HUES64 (cell line): ENCODE data around the gene ORC2. TPM values are rescaled to one million over a fixed set of nuclear protein-coding genes. Genes with fewer than 3 reads are reported as not detected.
A peak's percentile ranks its signal among the peaks of the same experiment; 100 is the strongest.
"Not testable (repeated sequence)": the region's sequence is repeated elsewhere in the genome, so short reads cannot be mapped to it uniquely, and the experiment has no call there.

Experiments used
- H3K27ac ChIP-seq: 2 replicates; pipeline ENCODE4 v1.7.0; 2013; ENCODE audit warnings: low read depth, low read length, inconsistent platforms
- H3K27me3 ChIP-seq: 2 replicates; pipeline ENCODE4 v1.6.1; 2013; ENCODE audit warnings: mild to moderate bottlenecking, low read length; ENCODE audit not compliant: insufficient read depth
- H3K36me3 ChIP-seq: 2 replicates; pipeline ENCODE4 v1.6.1; 2013; ENCODE audit warnings: mild to moderate bottlenecking, low read length; ENCODE audit not compliant: insufficient read depth
- H3K4me1 ChIP-seq: 2 replicates; pipeline ENCODE4 v1.6.1; 2013; ENCODE audit warnings: mild to moderate bottlenecking, low read length, moderate library complexity; ENCODE audit not compliant: insufficient read depth
- H3K4me3 ChIP-seq: 2 replicates; pipeline ENCODE4 v1.5.1; 2013; ENCODE audit warnings: mild to moderate bottlenecking, low read length, moderate library complexity
- H3K9ac ChIP-seq: 2 replicates; pipeline ENCODE4 v1.6.1; 2013; ENCODE audit warnings: mild to moderate bottlenecking, low read depth, low read length
- H3K9me3 ChIP-seq: 2 replicates; pipeline ENCODE4 v1.6.1; 2013; ENCODE audit warnings: low read depth, low read length; ENCODE audit not compliant: insufficient read depth
- WGBS: fragments of 150-250, 120-280 bp; methylation state at CpG from one replicate; pipeline ENCODE4 v1.1.7; 2013; ENCODE audit warnings: missing lambda C conversion rate; 5-methylcytosine and 5-hydroxymethylcytosine counted together
- polyA plus RNA-seq, 2 experiments: library from polyadenylated mRNA; stranded (reverse); fragments of 50-300 nt; gene quantifications; one replicate each; pipeline ENCODE4 v1.2.3, GENCODE V29; 2013

ORC2 gene
- 39.3 TPM for polyA plus RNA-seq (2013, experiment 1 of 2)
- 36.8 TPM for polyA plus RNA-seq (2013, experiment 2 of 2)

DNA sequence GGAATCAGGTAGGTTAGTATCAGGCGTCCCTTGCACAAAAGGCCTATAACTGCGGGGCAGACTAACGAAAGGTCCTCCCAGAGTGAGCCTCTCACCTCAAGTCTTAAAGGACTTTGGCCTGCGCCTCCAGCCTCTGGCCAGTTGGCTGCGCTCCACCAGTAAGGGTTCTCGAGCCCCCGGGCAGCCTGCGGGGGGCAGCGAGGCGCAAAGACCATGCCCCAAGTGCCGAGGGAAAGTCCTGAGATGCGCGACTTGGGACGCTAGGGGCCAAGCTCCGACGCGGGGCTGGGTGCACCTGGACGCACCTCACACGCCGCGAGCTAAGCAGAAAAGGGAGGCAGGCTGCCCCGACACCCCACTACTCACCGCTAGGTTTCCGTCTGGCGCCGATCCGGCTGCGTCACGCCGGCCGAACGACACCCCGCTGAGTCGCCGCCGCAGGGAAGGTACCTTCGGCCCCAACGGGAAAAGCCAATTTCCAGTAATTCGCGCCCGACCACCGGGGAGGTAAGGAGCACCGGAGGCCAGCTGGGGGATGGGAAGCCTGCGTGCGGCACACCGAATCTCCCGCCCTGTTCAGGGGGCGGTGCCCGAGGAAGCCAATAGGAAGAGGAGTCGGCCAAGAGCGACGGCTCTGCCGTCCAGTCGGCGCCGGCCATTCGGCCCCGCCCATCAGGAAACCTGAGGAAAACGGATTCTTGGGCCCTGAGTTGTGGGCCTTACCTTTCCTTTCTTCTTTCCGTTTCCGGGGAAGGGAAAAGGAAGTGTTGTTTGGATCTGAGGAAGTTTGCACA lies at the start of gene ORC2:
Gene ORC2, minus strand, starts transcription at position 537 of the 794 bp plus-strand sequence. CDS start 5,537 bp downstream, outside the sequence.
- Histone ChIP-seq H3K36me3 (peaks cover 21% of the 10 kb centered on the region), H3K27ac (peak within 1 kb of the TSS; percentile 97), H3K27me3 (no peaks in the 10 kb centered on the region), H3K4me1 (peaks cover 25% of the 10 kb centered on the region), H3K9me3 (no peaks in the 10 kb centered on the region), H3K9ac (peak within 1 kb of the TSS; percentile 94), H3K4me3 (peak within 1 kb of the TSS; percentile 88)
- WGBS = under 1% methylated on average over 61 of the region's 61 CpGs

DNA sequence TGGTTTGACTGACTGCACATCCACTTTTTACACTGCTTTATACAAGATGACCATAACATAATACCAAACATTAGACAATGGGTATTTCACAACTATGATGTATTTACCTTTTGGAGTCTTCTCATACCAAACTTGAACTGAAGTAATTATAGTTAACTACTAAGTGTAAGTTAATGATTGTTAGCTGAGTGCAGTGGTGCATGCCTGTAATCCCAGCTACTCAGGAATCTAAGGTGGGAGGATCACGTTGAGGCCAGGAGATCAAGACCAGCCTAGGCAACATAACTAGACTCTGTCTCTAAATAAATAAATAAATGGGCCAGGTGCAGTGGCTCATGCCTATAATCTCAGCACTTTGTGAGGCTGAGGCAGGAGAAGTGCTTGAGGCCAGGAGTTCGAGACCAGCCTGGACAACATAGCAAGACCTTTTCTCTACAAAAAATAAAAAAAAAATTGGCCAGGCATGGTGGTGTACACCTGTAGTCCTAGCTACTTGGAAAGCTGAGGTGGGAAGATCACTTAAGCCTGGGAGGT lies 44.9 kb upstream of the ORC2 start:
- Histone ChIP-seq H3K9me3 (no peaks in the 10 kb centered on the region), H3K36me3 (0 out of 2 replicates have a peak, but pooled peaks cover 3% of the 10 kb centered on the region), H3K4me1 (no peaks in the 10 kb centered on the region), H3K27ac (no peak overlapping the region), H3K27me3 (no peaks in the 10 kb centered on the region), H3K9ac (no peak overlapping the region), H3K4me3 (no peak overlapping the region)
- 75% methylated on average over 2 of the region's 2 CpGs for WGBS

GRCh38 chr2:201007584-201007998 lies 44.1 kb upstream of the ORC2 start:
- no peaks in the 10 kb centered on the region for H3K4me1 ChIP-seq
- no peak overlapping the region for H3K9ac ChIP-seq
- H3K27ac ChIP-seq = no peak overlapping the region
- 0 out of 2 replicates have a peak, but pooled peaks cover 3% of the 10 kb centered on the region for H3K36me3 ChIP-seq
- 96% methylated on average over 3 of the region's 3 CpGs for WGBS
- no peaks in the 10 kb centered on the region for H3K9me3 ChIP-seq
- H3K27me3 ChIP-seq = no peaks in the 10 kb centered on the region
- no peak overlapping the region for H3K4me3 ChIP-seq

GRCh38 chr2:201006704-201007103 lies 43.2 kb upstream of the ORC2 start:
- H3K27ac ChIP-seq = no peak overlapping the region
- no peaks in the 10 kb centered on the region for H3K9me3 ChIP-seq
- H3K27me3 ChIP-seq = no peaks in the 10 kb centered on the region
- no peaks in the 10 kb centered on the region for H3K4me1 ChIP-seq
- H3K4me3 ChIP-seq = no peak overlapping the region
- H3K9ac ChIP-seq = no peak overlapping the region
- 0 out of 2 replicates have a peak, but pooled peaks cover 3% of the 10 kb centered on the region for H3K36me3 ChIP-seq

- Histone ChIP-seq H3K36me3 (0 out of 2 replicates have a peak, but pooled peaks cover 3% of the 10 kb centered on the region), H3K9me3 (no peaks in the 10 kb centered on the region)
- 96% methylated on average over 3 of the region's 3 CpGs for WGBS
These were observed 40.9 kb upstream of the ORC2 start for GRCh38 chr2:201004370-201004769.

DNA sequence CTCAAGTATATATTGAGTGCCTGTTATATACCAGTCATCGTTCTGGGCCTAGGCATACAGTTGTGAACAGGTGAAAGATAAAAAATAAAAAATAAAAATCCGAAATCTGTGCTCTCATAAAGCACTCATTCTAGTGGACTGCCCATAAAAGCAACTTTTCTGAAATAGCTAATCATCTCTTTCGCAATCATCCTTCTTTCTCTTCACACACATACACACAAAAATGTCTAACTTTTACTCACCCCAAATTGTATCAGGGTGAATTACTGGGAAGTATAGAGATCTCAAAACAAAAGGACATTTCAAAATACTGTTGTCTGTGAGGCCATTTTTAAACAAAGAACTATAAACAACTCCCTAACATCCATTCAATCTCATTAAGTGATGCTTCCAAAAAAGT lies 29.6 kb upstream of the ORC2 start:
- Histone ChIP-seq H3K36me3 (peaks cover 21% of the 10 kb centered on the region; the same call in 1 of the 2 replicates), H3K4me3 (no peak overlapping the region), H3K9ac (no peak overlapping the region), H3K27me3 (no peaks in the 10 kb centered on the region), H3K27ac (no peak overlapping the region), H3K4me1 (0 out of 2 replicates have a peak, but pooled peaks cover 8% of the 10 kb centered on the region), H3K9me3 (no peaks in the 10 kb centered on the region)
- 89% methylated on average over 3 of the region's 3 CpGs for WGBS

More at GRCh38 chr2:201004370-201004769, 40.9 kb upstream of the ORC2 start:
- H3K27ac ChIP-seq = no peak overlapping the region
- no peaks in the 10 kb centered on the region for H3K27me3 ChIP-seq
- H3K4me1 ChIP-seq = no peaks in the 10 kb centered on the region
- no peak overlapping the region for H3K4me3 ChIP-seq
- no peak overlapping the region for H3K9ac ChIP-seq

- H3K36me3 ChIP-seq = peaks cover 19% of the 10 kb centered on the region
- no peaks in the 10 kb centered on the region for H3K27me3 ChIP-seq
- H3K4me1 ChIP-seq = peaks cover 18% of the 10 kb centered on the region
- WGBS = 90% methylated on average over 8 of the region's 8 CpGs
- H3K4me3 ChIP-seq = no peak overlapping the region
- no peak overlapping the region; the same call in 1 of the 2 replicates for H3K27ac ChIP-seq
- H3K9ac ChIP-seq = no peak overlapping the region
- H3K9me3 ChIP-seq = no peaks in the 10 kb centered on the region
These were observed 23.7 kb upstream of the ORC2 start for GRCh38 chr2:200987137-200987536.

DNA sequence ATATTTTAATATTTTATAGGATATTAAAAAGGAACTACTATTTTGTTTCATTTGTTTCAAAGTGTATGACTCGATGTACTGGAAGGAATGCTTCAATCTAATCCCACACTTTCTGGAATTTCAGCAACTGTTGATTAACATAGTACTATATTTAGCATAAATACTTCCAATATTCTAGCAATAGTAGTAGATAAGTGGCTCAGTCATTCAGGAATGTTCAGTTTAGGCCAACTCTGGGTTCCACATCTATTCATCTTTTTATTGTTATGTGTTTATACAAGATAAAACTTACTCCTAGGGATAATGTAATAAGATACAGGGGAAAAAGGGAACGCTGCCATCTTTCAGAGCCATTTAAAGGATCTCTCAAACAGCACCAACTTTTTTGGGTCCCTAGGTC lies 22.3 kb upstream of the ORC2 start:
- WGBS = 67% methylated on average over 1 of the region's 2 CpGs
- Histone ChIP-seq H3K9ac (no peak overlapping the region), H3K27ac (no peak overlapping the region)

DNA sequence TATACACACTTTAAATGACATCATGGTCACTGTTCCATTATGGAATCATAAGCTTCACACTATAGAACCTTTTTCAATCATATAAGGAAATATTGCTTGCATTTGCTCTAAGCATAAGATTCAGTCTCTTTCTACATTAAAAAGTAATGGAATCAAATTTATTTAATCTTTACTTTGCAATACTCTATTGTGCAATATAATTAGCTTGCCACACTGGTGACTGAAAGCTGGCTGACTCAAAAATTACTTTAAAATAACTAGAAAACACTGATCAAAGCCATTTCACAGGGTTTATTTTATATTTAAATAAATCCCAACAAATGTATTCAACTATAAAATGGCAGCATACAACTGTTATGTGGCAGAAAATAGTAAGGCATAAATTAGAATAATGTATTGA lies 13.2 kb upstream of the ORC2 start:
- no peak overlapping the region for H3K27ac ChIP-seq
- no peaks in the 10 kb centered on the region for H3K4me1 ChIP-seq
- no peaks in the 10 kb centered on the region for H3K9me3 ChIP-seq
- H3K27me3 ChIP-seq = no peaks in the 10 kb centered on the region
- H3K9ac ChIP-seq = no peak overlapping the region
- no peak overlapping the region for H3K4me3 ChIP-seq
- H3K36me3 ChIP-seq = peaks cover 10% of the 10 kb centered on the region; the same call in 1 of the 2 replicates

More for the DNA sequence above, 22.3 kb upstream of the ORC2 start:
- peaks cover 26% of the 10 kb centered on the region for H3K36me3 ChIP-seq
- peaks cover 18% of the 10 kb centered on the region for H3K4me1 ChIP-seq
- no peaks in the 10 kb centered on the region for H3K27me3 ChIP-seq
- H3K9me3 ChIP-seq = no peaks in the 10 kb centered on the region
- H3K4me3 ChIP-seq = no peak overlapping the region

DNA sequence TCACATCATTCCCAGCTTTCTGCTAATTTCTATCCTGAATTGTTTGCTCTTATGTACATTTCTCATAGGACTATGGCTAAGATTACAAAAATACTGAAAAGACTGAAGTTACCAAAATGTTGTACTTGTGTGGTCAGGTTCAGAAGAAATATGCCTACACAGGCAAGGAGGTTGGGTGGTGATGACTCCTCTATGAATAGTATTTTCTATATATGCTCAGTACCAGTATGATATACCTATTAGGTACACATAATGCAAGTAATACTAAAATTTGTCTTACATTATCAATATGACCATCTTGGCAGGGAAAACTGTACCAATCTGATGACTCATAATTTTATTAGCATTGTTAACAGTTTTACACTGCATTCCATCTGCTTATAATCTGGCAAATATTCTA lies 12.2 kb upstream of the ORC2 start:
- H3K9ac ChIP-seq = no peak overlapping the region
- H3K27ac ChIP-seq = no peak overlapping the region
- no peaks in the 10 kb centered on the region for H3K4me1 ChIP-seq
- no peaks in the 10 kb centered on the region for H3K27me3 ChIP-seq
- no peaks in the 10 kb centered on the region for H3K9me3 ChIP-seq
- H3K4me3 ChIP-seq = no peak overlapping the region
- 0 out of 2 replicates have a peak, but pooled peaks cover 1% of the 10 kb centered on the region for H3K36me3 ChIP-seq

GRCh38 chr2:200970057-200970456 lies 6.6 kb upstream of the ORC2 start:
- not testable (repeated sequence) for H3K9me3 ChIP-seq, H3K27ac ChIP-seq, H3K4me3 ChIP-seq, H3K27me3 ChIP-seq, H3K36me3 ChIP-seq, H3K9ac ChIP-seq
- peaks cover 16% of the 10 kb centered on the region; the same call in 1 of the 2 replicates for H3K4me1 ChIP-seq
- WGBS = 97% methylated on average over 3 of the region's 3 CpGs
